CD14-positive monocyte (primary cell): ENCODE measurements around the gene NRP2. TPM values are rescaled to one million over a fixed set of nuclear protein-coding genes. Genes with fewer than 3 reads are reported as not detected.

Experiments
- DNase-seq, 3 donors: peaks; one replicate each; pipeline ENCODE4 v3.0.0-alpha.2; 2011 to 2022
- H2AFZ ChIP-seq: 2 replicates; pipeline ENCODE4 v1.6.0; 2012; ENCODE audit warnings: mild to moderate bottlenecking, low read depth, low read length, inconsistent platforms; ENCODE audit not compliant: insufficient read depth, poor library complexity, severe bottlenecking
- H3K27ac ChIP-seq, 2 donors: 1 replicate in 1 of 2; 2 replicates in 1 of 2; pipeline ENCODE4 v1.5.1; 2012 to 2013; ENCODE audit warnings: low read length in 2 of 2, control low read depth in 1 of 2, inconsistent platforms in 1 of 2, low read depth in 1 of 2, mild to moderate bottlenecking in 1 of 2
- H3K27me3 ChIP-seq, 2 donors: one replicate each; pipeline versions ENCODE4 v1.6.0 to v1.6.1; 2011 to 2013; ENCODE audit warnings: low read length in 2 of 2; ENCODE audit not compliant: control insufficient read depth in 2 of 2, insufficient read depth in 2 of 2
- H3K36me3 ChIP-seq, 2 donors: replicated peaks in 1 of 2; 1 replicate in 1 of 2; 2 replicates in 1 of 2; pipeline versions ENCODE4 v1.5.1 to v1.6.1; 2012 to 2013; ENCODE audit warnings: low read length in 2 of 2, control low read depth in 1 of 2, inconsistent platforms in 1 of 2, mild to moderate bottlenecking in 1 of 2; ENCODE audit not compliant: insufficient read depth in 2 of 2, control insufficient read depth in 1 of 2
- H3K4me1 ChIP-seq, 2 donors: 1 replicate in 1 of 2; 2 replicates in 1 of 2; pipeline versions ENCODE4 v1.5.1 to v1.6.1; 2012 to 2013; ENCODE audit warnings: low read length in 2 of 2, control low read depth in 1 of 2, inconsistent platforms in 1 of 2, mild to moderate bottlenecking in 1 of 2, moderate library complexity in 1 of 2; ENCODE audit not compliant: insufficient read depth in 2 of 2, control insufficient read depth in 1 of 2
- H3K4me2 ChIP-seq: replicated peaks from 2 replicates; pipeline ENCODE3; 2012; ENCODE audit warnings: low read length, moderate library complexity, mild to moderate bottlenecking; ENCODE audit not compliant: poor library complexity, severe bottlenecking; ENCODE audit errors: extremely low read depth
- H3K4me3 ChIP-seq, 3 experiments: fragments of 200-600 bp in 1 of 3; sonication (generic) in 1 of 3; replicated peaks in 1 of 3; 1 replicate in 2 of 3; 2 replicates in 1 of 3; pipeline ENCODE4 v1.5.1; 2011 to 2013; ENCODE audit warnings: low read length in 3 of 3, mild to moderate bottlenecking in 3 of 3, control low read depth in 2 of 3, low read depth in 2 of 3, inconsistent platforms in 1 of 3, moderate library complexity in 1 of 3
- H3K79me2 ChIP-seq: 2 replicates; pipeline ENCODE4 v1.6.0; 2012; ENCODE audit warnings: mild to moderate bottlenecking, control low read depth, inconsistent platforms, low read length, moderate library complexity; ENCODE audit not compliant: insufficient read depth
- H3K9ac ChIP-seq: 2 replicates; pipeline ENCODE4 v1.6.0; 2017; ENCODE audit warnings: low read length, mild to moderate bottlenecking; ENCODE audit not compliant: insufficient read depth, poor library complexity, severe bottlenecking
- H3K9me3 ChIP-seq, 2 donors: replicated peaks in 1 of 2; 1 replicate in 1 of 2; 2 replicates in 1 of 2; pipeline versions ENCODE4 v1.5.1 to v1.6.1; 2012 to 2013; ENCODE audit warnings: low read length in 2 of 2, control low read depth in 1 of 2; ENCODE audit not compliant: control insufficient read depth in 1 of 2, insufficient read depth in 1 of 2
- H4K20me1 ChIP-seq: 2 replicates; pipeline ENCODE4 v1.6.0; 2012; ENCODE audit warnings: mild to moderate bottlenecking, low read length, control low read depth, moderate library complexity; ENCODE audit not compliant: insufficient read depth
- H3K27ac Mint-ChIP-seq, 7 donors: one replicate each; pipeline ENCODE4 v1.8.0; 2020; ENCODE audit warnings: mild to moderate bottlenecking in 7 of 7, mixed read lengths in 7 of 7, moderate library complexity in 6 of 7, inconsistent platforms in 2 of 7
- H3K27me3 Mint-ChIP-seq, 3 donors: one replicate each; pipeline ENCODE4 v1.8.0; 2021 to 2022; ENCODE audit warnings: low read depth in 3 of 3, mild to moderate bottlenecking in 3 of 3, mixed read lengths in 3 of 3, moderate library complexity in 3 of 3, inconsistent platforms in 1 of 3
- H3K36me3 Mint-ChIP-seq, 2 donors: one replicate each; pipeline ENCODE4 v1.8.0; 2020; ENCODE audit warnings: mixed read lengths in 2 of 2, inconsistent platforms in 1 of 2, mild to moderate bottlenecking in 1 of 2
- H3K4me1 Mint-ChIP-seq: one replicate; pipeline ENCODE4 v1.8.0; 2020; ENCODE audit warnings: mild to moderate bottlenecking, mixed read lengths
- H3K4me3 Mint-ChIP-seq, 2 donors: one replicate each; pipeline ENCODE4 v1.8.0; 2020; ENCODE audit warnings: mild to moderate bottlenecking in 2 of 2, mixed read lengths in 2 of 2, moderate library complexity in 1 of 2
- H3K9me3 Mint-ChIP-seq, 7 donors: one replicate each; pipeline ENCODE4 v1.8.0; 2020 to 2022; ENCODE audit warnings: mixed read lengths in 7 of 7, mild to moderate bottlenecking in 6 of 7, moderate library complexity in 6 of 7, inconsistent platforms in 2 of 7
- WGBS: methylation state at CpG from one replicate; pipeline ENCODE4 v1.1.5; 2013; ENCODE audit warnings: missing lambda C conversion rate; ENCODE audit not compliant: insufficient coverage; 5-methylcytosine and 5-hydroxymethylcytosine counted together
- intact Hi-C, 2 donors: fragments of 100-400 bp; cut with micrococcal nuclease; formaldehyde crosslinking; loops; one replicate each; pipeline versions ENCODE4 v1.15.0 to v1.15.1; 2023
- polyA plus RNA-seq, 3 donors: library from polyadenylated mRNA; depleted of rRNA in 1 of 3; unstranded in 2 of 3; stranded (reverse) in 1 of 3; fragments of 300-500 nt in 2 of 3; fragments of >200 nt in 1 of 3; fragmentation: Illumina TruSeq in 2 of 3; gene quantifications; 1 replicate in 2 of 3; 2 replicates in 1 of 3; pipeline ENCODE4 v1.2.3, GENCODE V29; 2012 to 2021
- TF ChIP-seq, protein P1 (sequence below): fragments of 200-600 bp; IDR thresholded peaks from one replicate; pipeline ENCODE4 v1.8.0; 2022; ENCODE audit warnings: antibody characterized with exemption, mild to moderate bottlenecking

Gene NRP2
- polyA plus RNA-seq, 3 donors, result 0.97 to 3.3 (median 1.6) TPM

DNA sequence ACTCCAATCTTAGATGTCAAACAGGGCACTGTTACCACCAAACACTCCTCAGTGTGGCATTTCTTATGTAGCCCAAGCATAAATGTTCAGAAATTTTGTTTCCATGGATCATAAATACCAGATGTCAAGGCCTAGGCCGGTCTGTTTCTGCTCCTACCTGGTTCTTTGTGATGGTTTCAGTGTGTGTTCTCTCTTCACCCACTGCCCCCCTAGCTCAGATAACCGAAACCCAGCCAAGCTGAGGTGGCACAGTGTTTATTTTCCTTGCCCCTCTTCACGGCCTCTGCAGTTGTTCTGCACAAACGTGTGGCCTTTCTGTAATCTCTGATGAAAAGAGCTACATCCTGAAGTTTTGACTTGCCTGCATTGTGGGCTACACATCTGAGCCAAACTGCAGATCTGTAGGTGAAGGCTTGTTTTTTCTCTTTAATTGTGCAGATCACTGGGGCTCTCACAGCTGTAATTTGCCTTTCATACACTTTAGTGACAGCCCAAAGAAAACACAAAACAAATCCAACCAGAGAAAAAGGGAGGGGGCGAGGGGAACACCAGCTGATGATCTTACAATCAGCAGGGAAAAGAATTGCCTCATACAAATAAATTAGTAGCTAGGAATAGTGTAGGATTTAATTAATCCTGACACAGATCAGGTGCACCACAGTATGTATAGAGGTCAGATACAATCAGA, 99.1 kb downstream of the NRP2 start:
- Histone ChIP-seq H3K36me3 (no peaks in the 10 kb centered on the region), H3K27ac (no peak overlapping the region), H2AFZ (no peak overlapping the region), H3K4me3 (no peak overlapping the region), H3K79me2 (no peaks in the 10 kb centered on the region), H4K20me1 (no peaks in the 10 kb centered on the region), H3K4me2 (no peak overlapping the region), H3K9ac (no peak overlapping the region), H3K9me3 (no peaks in the 10 kb centered on the region), H3K4me1 (no peaks in the 10 kb centered on the region), H3K27me3 (no peaks in the 10 kb centered on the region)
- DNase-seq, result no peak
- intact Hi-C loops, result no loop called here
- H3K9me3 Mint-ChIP-seq, result no peaks in the 10 kb centered on the region
- H3K4me3 Mint-ChIP-seq, result no peak overlapping the region
- H3K27me3 Mint-ChIP-seq, result peaks cover 0 to 2% (median 0%) of the 10 kb centered on the region in 3 donors
- no peaks in the 10 kb centered on the region for H3K4me1 Mint-ChIP-seq
- WGBS, result 56% methylated on average over 3 of the region's 5 CpGs
- TF ChIP-seq, protein P1, sequence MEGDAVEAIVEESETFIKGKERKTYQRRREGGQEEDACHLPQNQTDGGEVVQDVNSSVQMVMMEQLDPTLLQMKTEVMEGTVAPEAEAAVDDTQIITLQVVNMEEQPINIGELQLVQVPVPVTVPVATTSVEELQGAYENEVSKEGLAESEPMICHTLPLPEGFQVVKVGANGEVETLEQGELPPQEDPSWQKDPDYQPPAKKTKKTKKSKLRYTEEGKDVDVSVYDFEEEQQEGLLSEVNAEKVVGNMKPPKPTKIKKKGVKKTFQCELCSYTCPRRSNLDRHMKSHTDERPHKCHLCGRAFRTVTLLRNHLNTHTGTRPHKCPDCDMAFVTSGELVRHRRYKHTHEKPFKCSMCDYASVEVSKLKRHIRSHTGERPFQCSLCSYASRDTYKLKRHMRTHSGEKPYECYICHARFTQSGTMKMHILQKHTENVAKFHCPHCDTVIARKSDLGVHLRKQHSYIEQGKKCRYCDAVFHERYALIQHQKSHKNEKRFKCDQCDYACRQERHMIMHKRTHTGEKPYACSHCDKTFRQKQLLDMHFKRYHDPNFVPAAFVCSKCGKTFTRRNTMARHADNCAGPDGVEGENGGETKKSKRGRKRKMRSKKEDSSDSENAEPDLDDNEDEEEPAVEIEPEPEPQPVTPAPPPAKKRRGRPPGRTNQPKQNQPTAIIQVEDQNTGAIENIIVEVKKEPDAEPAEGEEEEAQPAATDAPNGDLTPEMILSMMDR, result no peak
- H3K36me3 Mint-ChIP-seq, result no peaks in the 10 kb centered on the region
- peak overlapping the region in 1 of 7 donors; percentile 38 for H3K27ac Mint-ChIP-seq

DNA sequence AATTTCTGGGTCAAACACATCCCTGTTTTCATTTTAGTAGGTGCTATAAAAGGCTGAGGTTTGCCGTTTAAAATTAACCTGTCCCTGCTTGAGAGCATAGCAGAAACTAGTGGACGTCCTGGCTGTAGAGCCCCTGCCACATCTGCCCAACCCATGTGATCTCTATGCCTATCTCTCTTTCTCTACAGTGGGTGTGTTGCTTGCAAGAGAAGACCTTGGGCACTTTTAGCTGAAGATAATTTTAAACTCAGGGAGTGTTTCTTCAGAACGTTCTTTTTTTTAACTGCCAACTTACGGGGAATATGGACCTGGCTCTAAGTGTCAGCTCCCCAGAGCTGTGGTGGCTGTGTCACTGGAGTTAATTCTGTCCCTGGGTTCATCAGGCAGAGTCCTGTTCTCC, 100.6 kb downstream of the NRP2 start:
- H3K4me3 Mint-ChIP-seq, result no peak overlapping the region
- Histone ChIP-seq H3K27me3 (no peaks in the 10 kb centered on the region), H3K4me3 (no peak overlapping the region), H3K9me3 (no peaks in the 10 kb centered on the region), H4K20me1 (no peaks in the 10 kb centered on the region), H3K36me3 (no peaks in the 10 kb centered on the region), H3K27ac (no peak overlapping the region), H2AFZ (no peak overlapping the region), H3K4me2 (no peak overlapping the region), H3K4me1 (no peaks in the 10 kb centered on the region), H3K79me2 (no peaks in the 10 kb centered on the region), H3K9ac (no peak overlapping the region)
- H3K36me3 Mint-ChIP-seq, result no peaks in the 10 kb centered on the region
- WGBS, result no CpG with 5 or more reads among the region's 4 CpGs
- no peaks in the 10 kb centered on the region for H3K9me3 Mint-ChIP-seq
- no peaks in the 10 kb centered on the region for H3K27me3 Mint-ChIP-seq
- no peak for DNase-seq
- no peaks in the 10 kb centered on the region for H3K4me1 Mint-ChIP-seq
- intact Hi-C loops, result no loop called here
- H3K27ac Mint-ChIP-seq, result no peak overlapping the region
- TF ChIP-seq, protein P1, result no peak
